AG09319 (cell line): Measurements from ENCODE around the gene ANKHD1.

Experiments
- DNase-seq: peaks from one replicate; pipeline ENCODE4 v3.0.0-alpha.2; 2010; ENCODE audit warnings: low read depth; ENCODE audit errors: extremely low read depth
- CTCF ChIP-seq: IDR thresholded peaks from 2 replicates; pipeline ENCODE4 v1.5.1; 2011; ENCODE audit warnings: low read depth, mild to moderate bottlenecking, inconsistent platforms, low read length, moderate library complexity

ANKHD1 gene

GRCh38 chr5:140566665-140567064 lies 165.0 kb downstream of the ANKHD1 start:
- TF ChIP-seq CTCF: no peak
- no peak for DNase-seq

DNA sequence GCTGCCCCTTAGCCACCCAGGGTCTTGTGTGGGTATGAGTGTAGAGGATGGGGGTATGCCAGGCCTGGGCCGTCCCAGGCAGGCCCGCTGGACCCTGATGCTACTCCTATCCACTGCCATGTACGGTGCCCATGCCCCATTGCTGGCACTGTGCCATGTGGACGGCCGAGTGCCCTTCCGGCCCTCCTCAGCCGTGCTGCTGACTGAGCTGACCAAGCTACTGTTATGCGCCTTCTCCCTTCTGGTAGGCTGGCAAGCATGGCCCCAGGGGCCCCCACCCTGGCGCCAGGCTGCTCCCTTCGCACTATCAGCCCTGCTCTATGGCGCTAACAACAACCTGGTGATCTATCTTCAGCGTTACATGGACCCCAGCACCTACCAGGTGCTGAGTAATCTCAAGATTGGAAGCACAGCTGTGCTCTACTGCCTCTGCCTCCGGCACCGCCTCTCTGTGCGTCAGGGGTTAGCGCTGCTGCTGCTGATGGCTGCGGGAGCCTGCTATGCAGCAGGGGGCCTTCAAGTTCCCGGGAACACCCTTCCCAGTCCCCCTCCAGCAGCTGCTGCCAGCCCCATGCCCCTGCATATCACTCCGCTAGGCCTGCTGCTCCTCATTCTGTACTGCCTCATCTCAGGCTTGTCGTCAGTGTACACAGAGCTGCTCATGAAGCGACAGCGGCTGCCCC lies 165.6 kb downstream of the ANKHD1 start:
- no peak for DNase-seq
- no peak for TF ChIP-seq CTCF

- no peak for TF ChIP-seq CTCF
- no peak for DNase-seq
These were observed 166.2 kb downstream of the ANKHD1 start for GRCh38 chr5:140567871-140568270.

DNA sequence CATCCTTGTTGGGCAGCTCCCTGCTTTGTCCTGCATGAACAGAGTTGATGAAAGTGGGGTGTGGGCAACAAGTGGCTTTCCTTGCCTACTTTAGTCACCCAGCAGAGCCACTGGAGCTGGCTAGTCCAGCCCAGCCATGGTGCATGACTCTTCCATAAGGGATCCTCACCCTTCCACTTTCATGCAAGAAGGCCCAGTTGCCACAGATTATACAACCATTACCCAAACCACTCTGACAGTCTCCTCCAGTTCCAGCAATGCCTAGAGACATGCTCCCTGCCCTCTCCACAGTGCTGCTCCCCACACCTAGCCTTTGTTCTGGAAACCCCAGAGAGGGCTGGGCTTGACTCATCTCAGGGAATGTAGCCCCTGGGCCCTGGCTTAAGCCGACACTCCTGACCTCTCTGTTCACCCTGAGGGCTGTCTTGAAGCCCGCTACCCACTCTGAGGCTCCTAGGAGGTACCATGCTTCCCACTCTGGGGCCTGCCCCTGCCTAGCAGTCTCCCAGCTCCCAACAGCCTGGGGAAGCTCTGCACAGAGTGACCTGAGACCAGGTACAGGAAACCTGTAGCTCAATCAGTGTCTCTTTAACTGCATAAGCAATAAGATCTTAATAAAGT lies 166.9 kb downstream of the ANKHD1 start:
- no peak for DNase-seq
- TF ChIP-seq CTCF: no peak

GRCh38 chr5:140569197-140569596 lies 167.6 kb downstream of the ANKHD1 start:
- TF ChIP-seq CTCF: no peak
- DNase-seq: no peak

DNA sequence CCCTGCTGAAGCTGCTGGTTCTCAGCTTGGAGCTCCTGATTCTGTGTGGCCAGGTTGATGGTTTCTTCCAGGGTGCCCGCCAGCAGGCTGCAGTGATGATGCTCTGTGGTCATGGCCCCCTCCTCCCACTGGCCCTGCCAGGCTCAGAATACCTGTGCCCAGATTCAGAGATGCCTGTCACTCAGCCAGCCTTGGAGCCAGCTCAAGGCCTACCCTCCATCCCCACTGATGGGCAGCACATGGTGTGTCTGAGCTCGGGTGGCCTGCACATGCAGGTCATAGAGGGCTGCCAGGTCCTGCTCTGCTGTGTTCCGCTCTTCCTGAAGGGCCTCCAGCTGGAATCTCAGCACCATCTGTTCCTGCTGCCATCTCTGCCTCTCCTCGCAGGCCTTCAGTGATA lies 168.4 kb downstream of the ANKHD1 start:
- no peak for TF ChIP-seq CTCF
- no peak for DNase-seq

DNA sequence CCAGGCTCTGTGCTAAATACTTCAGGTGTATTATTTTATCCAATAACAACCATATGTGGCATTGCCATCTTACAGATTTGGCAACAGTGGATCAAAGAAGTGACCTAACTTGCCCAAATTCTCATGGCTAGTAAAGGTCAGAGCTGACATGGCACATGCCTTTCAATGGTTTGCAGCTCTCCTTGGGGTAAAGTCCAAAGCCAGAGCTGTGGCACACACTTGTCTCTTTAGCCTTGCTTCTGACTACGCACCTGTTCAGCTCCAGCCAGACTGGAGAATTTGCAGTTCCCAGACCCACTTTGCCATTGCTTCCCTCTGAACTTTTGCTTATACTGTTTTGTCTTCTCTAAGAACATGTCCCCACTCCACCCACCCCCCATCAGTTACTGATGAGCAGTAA lies 168.9 kb downstream of the ANKHD1 start:
- no peak for TF ChIP-seq CTCF
- DNase-seq: no peak
